ENCODE data around the gene DHX8.

The DHX8 gene

GRCh38 chr17:43528319-43528987, 44.7 kb downstream of the DHX8 start:
- DNase-seq (ENCODE audit: insufficient read length, low spot score): no peak
- no peak for TF ChIP-seq CTCF (IDR thresholded peaks at IDR 0.05; ENCODE audit: insufficient read depth, missing control alignments)

GRCh38 chr17:43528988-43529814, 45.4 kb downstream of the DHX8 start:
- no peak for FAIRE-seq
- no peak for DNase-seq (ENCODE audit: insufficient read length, low spot score)
- no peak for TF ChIP-seq CTCF (IDR thresholded peaks at IDR 0.05; ENCODE audit: insufficient read depth, missing control alignments)

More at GRCh38 chr17:43528319-43528987, 44.7 kb downstream of the DHX8 start:
- no peak for FAIRE-seq

GRCh38 chr17:43529947-43530287, 46.1 kb downstream of the DHX8 start:
- TF ChIP-seq CTCF (IDR thresholded peaks at IDR 0.05; ENCODE audit: insufficient read depth, missing control alignments): no peak
- DNase-seq (ENCODE audit: insufficient read length, low spot score) (no peak), FAIRE-seq (no peak)

- DNase-seq (ENCODE audit: insufficient read length, low spot score) (no peak), FAIRE-seq (no peak)
Observed at GRCh38 chr17:43530288-43531081, 46.7 kb downstream of the DHX8 start.

GRCh38 chr17:43531082-43531378, 47.3 kb downstream of the DHX8 start:
- FAIRE-seq (no peak), DNase-seq (ENCODE audit: insufficient read length, low spot score) (no peak)
- no peak for TF ChIP-seq CTCF (IDR thresholded peaks at IDR 0.05; ENCODE audit: insufficient read depth, missing control alignments)

More at GRCh38 chr17:43530288-43531081, 46.7 kb downstream of the DHX8 start:
- TF ChIP-seq CTCF (IDR thresholded peaks at IDR 0.05; ENCODE audit: insufficient read depth, missing control alignments): no peak

GRCh38 chr17:43531955-43532354, 48.2 kb downstream of the DHX8 start:
- TF ChIP-seq CTCF (IDR thresholded peaks at IDR 0.05; ENCODE audit: insufficient read depth, missing control alignments): no peak
- FAIRE-seq: no peak
- no peak for DNase-seq (ENCODE audit: insufficient read length, low spot score)
